HG02840 (cell line): ENCODE data around the gene FANK1.
A peak's percentile ranks its signal among the peaks of the same experiment; 100 is the strongest.

Experiments used
- ATAC-seq: cut with Tn5 transposase; IDR thresholded peaks from one replicate; pipeline ENCODE4 v1.9.1; 2021; ENCODE audit warnings: mild to moderate bottlenecking, moderate library complexity, moderate number of reproducible peaks; ENCODE audit not compliant: unreplicated experiment, low FRiP score

The FANK1 gene

GRCh38 chr10:125896088-125896934 lies at the start of gene FANK1:
Gene FANK1, plus strand, starts transcription at chr10:125896564. Its CDS starts 79 bp downstream, at chr10:125896643.
- peak; percentile 77 for ATAC-seq

- ATAC-seq = no peak
Measured at GRCh38 chr10:125846894-125847293, 49.5 kb upstream of the FANK1 start.

GRCh38 chr10:125848371-125848770 lies 48.0 kb upstream of the FANK1 start:
- ATAC-seq = no peak

GRCh38 chr10:125848857-125849256 lies 47.5 kb upstream of the FANK1 start:
- no peak for ATAC-seq

- ATAC-seq = no peak
Measured at GRCh38 chr10:125849448-125849847, 46.9 kb upstream of the FANK1 start.

- no peak for ATAC-seq
Measured at GRCh38 chr10:125850766-125851731, 45.3 kb upstream of the FANK1 start.

- ATAC-seq = no peak
Measured at GRCh38 chr10:125852487-125852886, 43.9 kb upstream of the FANK1 start.

GRCh38 chr10:125857185-125857760 lies 39.1 kb upstream of the FANK1 start:
- no peak for ATAC-seq

GRCh38 chr10:125859128-125859817 lies 37.1 kb upstream of the FANK1 start:
- ATAC-seq = no peak

- ATAC-seq = no peak
Measured at GRCh38 chr10:125865120-125865519, 31.2 kb upstream of the FANK1 start.

GRCh38 chr10:125866421-125867029 lies 29.8 kb upstream of the FANK1 start:
- no peak for ATAC-seq

- no peak for ATAC-seq
Measured at GRCh38 chr10:125868372-125868975, 27.9 kb upstream of the FANK1 start.

- no peak for ATAC-seq
Measured at GRCh38 chr10:125871338-125871737, 25.0 kb upstream of the FANK1 start.

GRCh38 chr10:125878957-125879835 lies 17.2 kb upstream of the FANK1 start:
- no peak for ATAC-seq

- ATAC-seq = no peak
Measured at GRCh38 chr10:125880719-125881118, 15.6 kb upstream of the FANK1 start.

- ATAC-seq = no peak
Measured at GRCh38 chr10:125881192-125881591, 15.2 kb upstream of the FANK1 start, which contains the start of gene DHX32. Gene DHX32, minus strand, starts transcription at chr10:125881292. Its CDS starts 468 bp downstream, at chr10:125880824.

GRCh38 chr10:125882596-125882995 lies 13.8 kb upstream of the FANK1 start:
- ATAC-seq = no peak

- ATAC-seq = no peak
Measured at GRCh38 chr10:125883211-125883610, 13.2 kb upstream of the FANK1 start.
